Gastroesophageal sphincter (tissue), 4 donors: ENCODE results near the gene DHH. TPM values are rescaled to one million over a fixed set of nuclear protein-coding genes. Genes with fewer than 3 reads are reported as not detected.
A peak's percentile ranks its signal among the peaks of the same experiment; 100 is the strongest.

Experiments
- ATAC-seq: fragments of 150-250 bp; one replicate; pipeline ENCODE4 v1.9.1; 2016; ENCODE audit warnings: mild to moderate bottlenecking, moderate library complexity
- H3K27ac ChIP-seq, 4 donors: fragments of 200-600 bp; sonication (generic) in 3 of 4; 1 replicate in 3 of 4; 2 replicates in 1 of 4; pipeline ENCODE4 v1.5.1; 2016 to 2019
- H3K27me3 ChIP-seq: fragments of 200-600 bp; sonication (generic); one replicate; pipeline ENCODE4 v1.5.1; 2019
- H3K36me3 ChIP-seq, 2 donors: fragments of 200-600 bp; sonication (generic); one replicate each; pipeline ENCODE4 v1.5.1; 2019; ENCODE audit warnings: control low read depth in 1 of 2
- H3K4me1 ChIP-seq, 3 donors: fragments of 200-600 bp; sonication (generic); 1 replicate in 2 of 3; 2 replicates in 1 of 3; pipeline ENCODE4 v1.5.1; 2016 to 2019; ENCODE audit warnings: control low read depth in 2 of 3
- H3K4me3 ChIP-seq, 2 donors: fragments of 200-600 bp; sonication (generic); one replicate each; pipeline ENCODE4 v1.5.1; 2019; ENCODE audit warnings: mild to moderate bottlenecking in 1 of 2, moderate library complexity in 1 of 2
- H3K9me3 ChIP-seq, 3 donors: fragments of 200-600 bp; sonication (generic); one replicate each; pipeline ENCODE4 v1.5.1; 2017 to 2019; ENCODE audit warnings: control low read depth in 2 of 3
- CTCF ChIP-seq, 4 experiments: fragments of 200-600 bp in 2 of 4; fragments of 450-650 bp in 2 of 4; sonication (generic) in 1 of 4; IDR thresholded peaks; one replicate each; pipeline ENCODE4 v1.5.1; 2017 to 2019; ENCODE audit warnings: antibody characterized with exemption in 4 of 4, mild to moderate bottlenecking in 2 of 4, moderate library complexity in 2 of 4
- EP300 ChIP-seq: sonication (generic); formaldehyde crosslinking; IDR thresholded peaks from one replicate; pipeline ENCODE4 v1.6.1; 2017; ENCODE audit warnings: antibody characterized with exemption, mild to moderate bottlenecking
- POLR2A ChIP-seq, 2 donors: fragments of 450-650 bp; IDR thresholded peaks; one replicate each; pipeline ENCODE4 v1.6.1; 2017; ENCODE audit warnings: antibody characterized with exemption in 2 of 2, mild to moderate bottlenecking in 2 of 2, moderate library complexity in 1 of 2
- POLR2AphosphoS5 ChIP-seq: sonication (generic); formaldehyde crosslinking; IDR thresholded peaks from one replicate; pipeline ENCODE4 v1.6.1; 2017; ENCODE audit warnings: antibody characterized with exemption
- WGBS, 2 donors: methylation state at CpG; one replicate each; pipeline ENCODE4 v1.1.5; 2018; ENCODE audit warnings: low coverage in 1 of 2; 5-methylcytosine and 5-hydroxymethylcytosine counted together
- total RNA-seq, 4 donors: library from RNA; depleted of rRNA; stranded (reverse); fragments of >200 nt; gene quantifications; one replicate each; pipeline ENCODE4 v1.1.0, GENCODE V29; 2016

Gene DHH
- total RNA-seq, 4 donors from 2014 or later = 0.54 to 1.2 (median 0.85) TPM

- Histone ChIP-seq H3K27ac (no peak overlapping the region), H3K4me3 (no peak overlapping the region), H3K36me3 (no peaks in the 10 kb centered on the region), H3K4me1 (peaks cover 0 to 70% (median 38%) of the 10 kb centered on the region in 3 donors), H3K27me3 (peaks cover 56% of the 10 kb centered on the region), H3K9me3 (no peaks in the 10 kb centered on the region)
- no peak for ATAC-seq
- WGBS, 2 donors = 17% methylated on average over 2 of the region's 6 CpGs; no CpG with 5 or more reads in 1 of the 2 donors
- TF ChIP-seq POLR2AphosphoS5 = no peak
- no peak for TF ChIP-seq CTCF (IDR thresholded peaks at IDR 0.05)
- no peak for TF ChIP-seq POLR2A (IDR thresholded peaks at IDR 0.05)
Observed at GRCh38 chr12:49088932-49089330, 5.7 kb downstream of the DHH start.

GRCh38 chr12:49088150-49088931 is 6.3 kb downstream of the DHH start:
- Histone ChIP-seq H3K36me3 (no peaks in the 10 kb centered on the region), H3K4me3 (peak overlapping the region in 1 of 2 donors; percentile 8), H3K27me3 (peaks cover 50% of the 10 kb centered on the region), H3K4me1 (peaks cover 0 to 64% (median 33%) of the 10 kb centered on the region in 3 donors), H3K9me3 (no peaks in the 10 kb centered on the region), H3K27ac (peak overlapping the region in 1 of 4 donors; percentile 26)
- TF ChIP-seq EP300 = no peak
- peak; percentile 78 to 94 (median 84) for TF ChIP-seq CTCF (IDR thresholded peaks at IDR 0.05)
- TF ChIP-seq POLR2A (IDR thresholded peaks at IDR 0.05) = no peak
- TF ChIP-seq POLR2AphosphoS5 = peak; percentile 5
- ATAC-seq = peak; percentile 87
- 0 to 3% methylated on average over 2 to 16 of the region's 18 CpGs for WGBS, 2 donors

GRCh38 chr12:49086116-49086515 is 8.5 kb downstream of the DHH start:
- Histone ChIP-seq H3K36me3 (no peaks in the 10 kb centered on the region), H3K27me3 (peaks cover 28% of the 10 kb centered on the region), H3K27ac (peak overlapping the region in 1 of 4 donors; percentile 23), H3K4me1 (peaks cover 0 to 42% (median 22%) of the 10 kb centered on the region in 3 donors), H3K9me3 (no peaks in the 10 kb centered on the region), H3K4me3 (no peak overlapping the region)
- WGBS, 2 donors = 21 to 51% methylated on average over 3 of the region's 3 CpGs
- ATAC-seq = no peak
- TF ChIP-seq CTCF (IDR thresholded peaks at IDR 0.05) = no peak
- TF ChIP-seq EP300 = no peak
- no peak for TF ChIP-seq POLR2AphosphoS5
- no peak for TF ChIP-seq POLR2A (IDR thresholded peaks at IDR 0.05)

GRCh38 chr12:49084438-49084837 is 10.2 kb downstream of the DHH start:
- TF ChIP-seq CTCF (IDR thresholded peaks at IDR 0.05) (no peak), POLR2A (IDR thresholded peaks at IDR 0.05) (no peak), POLR2AphosphoS5 (no peak)

GRCh38 chr12:49079793-49080192 is 14.8 kb downstream of the DHH start:
- 20 to 50% methylated on average over 1 of the region's 1 CpG for WGBS, 2 donors
- Histone ChIP-seq H3K4me3 (no peak overlapping the region), H3K27me3 (no peaks in the 10 kb centered on the region), H3K9me3 (no peaks in the 10 kb centered on the region), H3K27ac (no peak overlapping the region), H3K36me3 (no peaks in the 10 kb centered on the region), H3K4me1 (no peaks in the 10 kb centered on the region)
- TF ChIP-seq POLR2A (IDR thresholded peaks at IDR 0.05) (no peak), POLR2AphosphoS5 (no peak), EP300 (no peak), CTCF (IDR thresholded peaks at IDR 0.05) (no peak)
- no peak for ATAC-seq

More at GRCh38 chr12:49084438-49084837, 10.2 kb downstream of the DHH start:
- no peak overlapping the region for H3K4me3 ChIP-seq
- H3K9me3 ChIP-seq = no peaks in the 10 kb centered on the region
- H3K4me1 ChIP-seq = peaks cover 0 to 25% (median 7%) of the 10 kb centered on the region in 3 donors
- H3K27me3 ChIP-seq = peaks cover 11% of the 10 kb centered on the region
- H3K27ac ChIP-seq = no peak overlapping the region
- H3K36me3 ChIP-seq = no peaks in the 10 kb centered on the region
- ATAC-seq = no peak
- 94 to 100% methylated on average over 3 of the region's 3 CpGs for WGBS, 2 donors
